Retina (tissue), 1 donor: ENCODE measurements around the gene FKBP5.
"Not testable (repeated sequence)": the region's sequence is repeated elsewhere in the genome, so short reads cannot be mapped to it uniquely, and the experiment has no call there.

ENCODE experiments used
- DNase-seq: peaks from one replicate; pipeline ENCODE4 v3.0.0-alpha.2; 2016

Gene FKBP5

DNA sequence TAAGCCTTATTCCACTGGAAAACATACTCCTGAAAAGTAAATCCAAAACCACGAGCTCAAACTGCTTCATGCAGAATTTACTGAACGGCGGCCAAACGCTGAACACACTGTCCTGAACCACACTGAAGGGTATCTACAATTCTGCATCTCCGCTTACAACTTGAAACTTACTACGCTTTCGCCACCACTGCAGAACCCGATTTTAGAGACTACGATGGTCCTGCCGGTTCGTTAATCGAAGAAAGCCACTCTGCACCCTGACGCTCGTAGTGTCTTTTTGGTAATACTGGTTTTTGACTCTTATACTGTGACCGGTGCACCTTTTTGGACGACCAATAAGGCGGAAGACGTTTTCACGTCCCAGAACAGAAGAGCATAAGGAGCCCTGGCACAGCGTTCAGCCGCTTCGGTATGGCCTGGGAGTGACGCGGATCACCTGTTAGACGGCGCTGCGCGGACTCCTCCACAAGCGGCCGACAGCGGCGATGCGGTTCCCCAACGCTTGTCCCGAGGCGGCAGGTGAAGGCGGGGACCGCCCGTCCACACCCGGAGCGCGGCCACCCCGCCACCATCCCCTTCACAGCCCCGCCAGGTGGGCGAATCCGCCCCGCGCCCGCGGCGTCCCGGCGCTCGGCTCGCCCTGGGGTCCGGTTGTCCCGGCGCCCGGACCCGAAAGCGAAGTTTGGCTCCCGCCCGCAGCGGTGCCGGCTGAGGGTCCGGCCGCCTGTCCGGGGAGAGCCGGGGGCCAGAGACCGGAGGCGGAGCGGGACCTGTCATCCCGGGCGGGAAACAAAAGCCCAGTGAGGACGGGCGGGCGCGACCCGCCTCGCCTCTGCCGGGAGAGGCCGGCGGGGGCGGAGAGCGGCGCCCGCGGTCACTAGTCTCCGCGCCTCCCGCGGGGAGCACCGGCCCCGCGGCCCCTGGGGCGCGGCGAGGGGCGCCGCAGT lies 784 bp downstream of the FKBP5 start:
- DNase-seq: peak; percentile 71

GRCh38 chr6:35686873-35687555 lies 1.7 kb downstream of the FKBP5 start:
- no peak for DNase-seq

- DNase-seq: no peak
Measured at GRCh38 chr6:35686436-35686835, 2.3 kb downstream of the FKBP5 start.

DNA sequence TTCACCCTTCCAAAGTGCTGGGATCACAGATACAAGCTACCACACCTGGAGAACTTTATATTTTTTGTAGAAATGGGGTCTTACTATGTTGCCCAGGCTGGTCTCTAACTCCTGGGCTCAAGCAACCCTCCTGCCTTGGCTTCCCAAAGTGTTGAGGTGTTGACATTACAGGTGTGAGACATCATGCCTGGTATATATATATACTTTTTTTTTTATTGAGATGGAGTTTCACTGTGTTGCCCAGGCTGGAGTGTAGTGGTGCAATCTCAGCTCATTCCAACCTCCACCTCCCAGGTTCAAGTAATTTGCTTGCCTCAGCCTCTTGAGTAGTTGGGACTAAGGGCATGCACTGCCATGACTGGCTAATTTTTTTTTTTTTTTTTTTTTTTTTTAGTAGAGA lies 5.4 kb downstream of the FKBP5 start:
- DNase-seq: no peak

DNA sequence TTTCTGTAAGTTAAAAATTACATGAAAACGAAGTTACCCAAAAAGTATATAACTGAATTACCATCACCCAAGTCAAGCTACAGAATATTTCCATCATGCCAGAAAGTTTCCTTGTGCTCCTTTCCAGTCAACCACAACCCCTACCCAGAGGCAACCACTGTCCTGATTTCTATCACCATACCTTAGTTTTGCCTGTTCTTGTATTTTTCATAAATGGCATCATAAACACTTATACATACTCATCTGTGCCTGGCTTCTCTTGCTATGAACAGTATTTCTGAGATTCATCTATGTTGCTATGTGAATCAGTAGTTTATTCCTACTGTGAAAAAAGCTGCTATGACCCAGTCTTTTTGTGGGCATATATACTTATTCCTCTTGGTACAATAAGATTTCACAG lies 7.4 kb downstream of the FKBP5 start:
- DNase-seq: no peak

- no peak for DNase-seq
Measured at GRCh38 chr6:35679399-35679798, 9.3 kb downstream of the FKBP5 start.

- DNase-seq: no peak
Measured at GRCh38 chr6:35678814-35679213, 9.9 kb downstream of the FKBP5 start.

DNA sequence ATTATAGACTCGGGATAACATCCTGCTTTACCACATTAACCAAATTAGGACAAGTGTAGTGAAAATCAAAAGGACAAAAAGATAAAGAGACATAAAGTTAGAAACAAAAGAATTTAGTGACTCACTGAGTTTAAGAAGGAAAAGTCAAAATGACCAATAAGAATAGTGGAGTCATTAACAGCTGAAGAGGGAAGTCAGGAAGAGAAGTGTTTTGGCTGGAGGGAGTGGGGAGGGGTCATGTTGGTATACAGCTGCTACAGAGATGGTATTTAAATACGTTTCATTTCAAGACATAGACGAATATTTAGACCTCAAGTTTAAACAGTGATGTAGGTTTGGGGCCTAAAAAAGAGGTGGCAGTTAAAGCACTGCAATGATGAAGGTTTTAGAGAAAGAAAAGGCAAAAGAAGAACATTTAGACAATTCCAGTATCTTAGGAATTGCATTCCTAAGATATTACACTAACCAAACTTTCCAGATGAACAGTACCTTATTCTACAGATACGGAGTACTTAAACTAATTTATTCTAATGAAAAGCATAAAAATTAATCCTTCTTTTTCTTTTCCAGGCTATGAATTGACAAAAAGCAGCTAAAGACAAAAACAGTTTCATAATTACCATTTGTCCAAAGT lies 10.6 kb downstream of the FKBP5 start:
- DNase-seq: no peak

- DNase-seq: no peak
Measured at GRCh38 chr6:35677456-35677855, 11.3 kb downstream of the FKBP5 start.

GRCh38 chr6:35675871-35676459 lies 12.8 kb downstream of the FKBP5 start:
- no peak for DNase-seq

GRCh38 chr6:35674594-35674993 lies 14.1 kb downstream of the FKBP5 start:
- no peak for DNase-seq

DNA sequence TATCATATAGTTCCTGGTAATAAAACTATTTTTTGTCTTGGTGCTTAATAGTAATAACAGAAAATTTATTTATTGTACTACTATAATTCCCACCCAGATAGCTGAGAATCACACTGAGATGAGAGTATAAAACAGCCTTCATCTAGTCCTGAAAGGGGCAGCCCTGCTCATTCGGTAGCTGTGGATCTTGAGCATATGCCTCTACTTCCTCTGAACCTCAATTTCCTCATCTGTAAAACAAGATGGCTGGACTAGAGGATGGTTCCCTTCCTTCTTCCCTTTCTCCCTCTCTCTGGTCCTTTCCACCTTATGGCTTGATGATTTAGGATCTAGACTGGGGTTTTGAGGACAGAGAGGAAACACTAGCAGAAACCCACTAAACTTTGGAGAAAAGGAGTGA lies 15.0 kb downstream of the FKBP5 start:
- no peak for DNase-seq

DNA sequence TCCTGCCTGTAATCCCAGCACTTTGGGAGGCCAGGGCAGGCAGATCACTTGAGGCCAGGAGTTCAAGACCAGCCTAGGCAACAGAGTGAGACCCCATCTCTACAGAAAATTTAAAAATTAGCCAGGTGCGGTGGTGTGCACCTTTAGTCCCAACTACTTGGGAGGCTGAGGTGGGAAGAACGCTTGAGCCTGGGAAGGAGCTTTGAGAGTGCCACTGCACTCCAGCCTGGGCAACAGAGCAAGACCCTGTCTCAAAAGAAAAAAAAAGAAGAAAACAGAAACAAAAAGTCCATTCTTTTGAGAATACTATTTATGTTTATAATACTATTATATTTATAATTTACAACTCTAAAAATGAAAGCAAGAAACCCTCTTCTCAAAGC lies 15.4 kb downstream of the FKBP5 start:
- not testable (repeated sequence) for DNase-seq

- DNase-seq: not testable (repeated sequence)
Measured at GRCh38 chr6:35670453-35670852, 18.3 kb downstream of the FKBP5 start.

DNA sequence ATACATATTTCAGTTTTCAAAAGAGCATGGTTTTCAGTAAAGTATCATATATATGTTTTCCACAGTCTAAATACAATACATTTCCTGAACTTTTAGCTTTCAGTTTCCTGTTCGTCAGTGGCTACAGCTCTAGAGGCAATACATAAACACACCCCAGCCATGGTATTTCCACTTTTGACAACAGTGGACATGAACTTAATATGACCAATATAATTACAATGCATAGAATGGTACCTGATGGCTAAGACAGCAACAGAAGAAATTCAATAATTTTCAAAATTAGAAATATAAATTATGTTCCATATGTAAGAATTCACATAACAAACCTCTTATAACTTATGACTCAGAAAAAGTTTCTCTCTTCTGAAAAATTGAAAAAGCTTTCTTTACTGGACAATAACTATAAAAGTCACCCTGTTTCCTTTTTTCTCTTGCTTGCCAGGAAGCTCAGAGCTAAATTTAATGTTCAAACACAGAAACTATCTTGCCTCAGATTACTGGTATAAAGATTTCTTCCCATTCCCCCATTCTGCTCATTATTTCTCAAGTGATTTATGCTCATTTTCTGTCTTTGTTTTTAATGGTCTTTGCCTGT lies 19.2 kb downstream of the FKBP5 start:
- no peak for DNase-seq

DNA sequence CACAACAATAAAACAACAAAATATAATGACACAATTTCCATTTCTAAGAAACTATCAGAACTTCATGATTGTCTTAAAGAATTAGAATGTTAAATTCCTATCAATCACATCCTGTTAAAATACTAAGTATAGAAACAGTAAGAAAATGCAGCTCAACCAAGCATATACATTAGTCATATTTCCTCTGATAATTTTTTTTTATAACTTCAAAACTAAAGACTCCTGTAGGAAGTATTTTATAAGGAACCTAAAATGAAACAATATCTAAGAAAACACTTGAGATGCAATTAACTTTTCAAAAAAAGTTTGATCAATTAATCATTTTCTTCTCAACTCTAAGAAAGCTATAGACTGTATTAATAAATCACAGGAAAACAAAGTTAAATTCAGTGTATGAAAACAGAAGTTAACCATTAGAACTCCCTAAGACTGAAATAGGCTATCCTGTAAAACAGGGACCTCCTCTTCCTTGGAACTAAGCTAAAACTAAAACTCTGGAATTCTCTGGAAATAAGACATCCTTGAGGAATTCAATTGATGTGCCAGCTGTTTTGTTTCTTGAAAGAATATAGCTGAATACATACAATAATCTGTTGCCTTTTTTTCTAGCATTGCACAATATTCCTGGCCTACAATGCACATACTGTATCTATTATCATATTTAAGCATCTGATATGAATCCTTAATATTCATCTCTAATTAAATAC lies 19.8 kb downstream of the FKBP5 start:
- no peak for DNase-seq

- no peak for DNase-seq
Measured at GRCh38 chr6:35668096-35668495, 20.6 kb downstream of the FKBP5 start.

DNA sequence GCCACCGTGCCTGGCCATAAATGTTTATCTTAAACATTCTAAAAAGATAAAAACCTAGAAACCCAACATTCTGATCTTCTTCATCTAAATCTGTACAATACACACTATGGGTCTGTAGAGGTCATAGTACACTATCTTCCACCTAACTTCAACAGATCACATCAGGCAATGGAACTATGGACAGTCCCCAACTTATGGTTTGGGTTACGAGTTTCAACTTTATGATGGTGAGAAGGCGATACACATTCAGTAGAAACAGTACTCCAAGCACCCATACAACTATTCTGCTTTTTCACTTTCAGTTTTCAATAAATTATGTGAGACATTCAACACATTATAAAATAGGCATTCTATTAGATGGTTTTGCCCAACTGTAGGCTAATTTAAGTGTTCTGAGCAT lies 23.1 kb downstream of the FKBP5 start:
- no peak for DNase-seq

- no peak for DNase-seq
Measured at GRCh38 chr6:35664945-35665344, 23.8 kb downstream of the FKBP5 start.

- DNase-seq: no peak
Measured at GRCh38 chr6:35663447-35664235, 25.1 kb downstream of the FKBP5 start.

- DNase-seq: peak; percentile 11
Measured at GRCh38 chr6:35662999-35663398, 25.7 kb downstream of the FKBP5 start.
